ENCODE results near the gene ZFP64.
"Not testable (repeated sequence)": the region's sequence is repeated elsewhere in the genome, so short reads cannot be mapped to it uniquely, and the experiment has no call there.

ZFP64 gene

DNA sequence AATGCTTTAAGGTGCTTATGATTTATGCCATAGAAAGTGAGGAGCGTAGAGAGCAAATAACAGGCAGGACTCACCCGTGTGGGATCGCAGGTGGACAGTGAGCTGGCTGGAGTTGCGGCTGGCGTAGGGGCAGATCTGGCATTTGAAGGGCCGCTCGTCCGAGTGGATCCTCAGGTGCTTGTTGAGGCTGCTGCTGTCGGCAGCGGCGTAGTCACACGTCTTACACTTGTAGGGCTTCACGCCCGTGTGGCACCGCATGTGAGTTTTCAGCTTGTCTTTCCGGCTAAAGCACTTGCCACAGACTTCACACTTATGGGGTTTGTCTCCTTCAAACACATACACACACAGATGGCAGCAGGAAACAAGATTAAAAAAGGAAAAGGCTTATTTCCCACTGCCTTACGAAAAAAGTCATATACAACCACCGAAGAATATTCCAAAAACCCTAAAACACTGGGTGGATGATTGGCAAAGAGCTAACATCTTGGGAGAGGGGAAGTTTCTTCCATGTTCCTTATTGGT lies 31.5 kb downstream of the ZFP64 start:
- no peak for DNase-seq (ENCODE audit: low read depth in 1 of 2, low spot score in 1 of 2)

GRCh38 chr20:52154575-52154974 lies 37.0 kb downstream of the ZFP64 start:
- no peak for DNase-seq (ENCODE audit: low read depth in 1 of 2, low spot score in 1 of 2)

- no peak for DNase-seq (ENCODE audit: low read depth in 1 of 2, low spot score in 1 of 2)
Observed at GRCh38 chr20:52153896-52154295, 37.7 kb downstream of the ZFP64 start.

DNA sequence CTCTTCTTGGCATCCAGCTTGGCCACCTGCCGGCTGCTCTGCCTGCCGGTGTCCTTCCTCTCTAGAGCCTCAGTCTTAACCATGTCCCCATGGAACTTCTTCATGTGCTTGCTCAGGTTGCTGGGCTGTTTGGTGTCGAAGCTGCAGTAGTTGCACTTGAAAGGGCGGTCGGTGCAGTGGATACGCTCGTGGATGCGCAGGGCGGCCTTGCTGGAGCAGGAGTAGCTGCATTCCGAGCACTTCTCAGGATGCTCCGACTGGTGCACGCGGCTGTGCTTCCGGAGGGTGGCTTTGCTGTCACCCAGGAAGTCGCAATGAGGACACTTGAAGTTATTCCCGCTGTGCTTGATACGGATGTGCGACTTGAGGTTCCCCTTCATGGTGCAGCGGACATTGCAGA lies 38.7 kb downstream of the ZFP64 start:
- DNase-seq (ENCODE audit: low read depth in 1 of 2, low spot score in 1 of 2), result no peak

DNA sequence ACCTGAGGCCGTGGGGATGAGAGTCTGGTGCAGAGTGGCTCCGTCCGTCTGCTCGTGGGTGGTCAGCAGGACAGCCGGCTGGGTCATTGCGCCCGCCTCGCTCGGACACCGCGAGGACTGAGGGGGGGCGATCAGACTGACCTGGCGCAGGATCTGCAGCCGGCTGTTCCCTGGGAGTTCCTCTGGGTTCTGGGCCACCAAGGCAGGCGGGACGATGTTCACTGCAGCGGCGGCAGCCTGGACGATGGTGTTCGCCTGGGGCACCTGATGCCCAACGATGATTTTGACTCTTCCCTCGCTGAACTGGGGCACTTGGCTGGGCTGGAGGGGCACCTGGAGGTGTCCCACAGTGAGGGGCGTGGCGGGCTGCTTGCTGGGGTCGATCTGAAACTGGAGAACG lies 39.2 kb downstream of the ZFP64 start:
- DNase-seq (ENCODE audit: low read depth in 1 of 2, low spot score in 1 of 2), result no peak

DNA sequence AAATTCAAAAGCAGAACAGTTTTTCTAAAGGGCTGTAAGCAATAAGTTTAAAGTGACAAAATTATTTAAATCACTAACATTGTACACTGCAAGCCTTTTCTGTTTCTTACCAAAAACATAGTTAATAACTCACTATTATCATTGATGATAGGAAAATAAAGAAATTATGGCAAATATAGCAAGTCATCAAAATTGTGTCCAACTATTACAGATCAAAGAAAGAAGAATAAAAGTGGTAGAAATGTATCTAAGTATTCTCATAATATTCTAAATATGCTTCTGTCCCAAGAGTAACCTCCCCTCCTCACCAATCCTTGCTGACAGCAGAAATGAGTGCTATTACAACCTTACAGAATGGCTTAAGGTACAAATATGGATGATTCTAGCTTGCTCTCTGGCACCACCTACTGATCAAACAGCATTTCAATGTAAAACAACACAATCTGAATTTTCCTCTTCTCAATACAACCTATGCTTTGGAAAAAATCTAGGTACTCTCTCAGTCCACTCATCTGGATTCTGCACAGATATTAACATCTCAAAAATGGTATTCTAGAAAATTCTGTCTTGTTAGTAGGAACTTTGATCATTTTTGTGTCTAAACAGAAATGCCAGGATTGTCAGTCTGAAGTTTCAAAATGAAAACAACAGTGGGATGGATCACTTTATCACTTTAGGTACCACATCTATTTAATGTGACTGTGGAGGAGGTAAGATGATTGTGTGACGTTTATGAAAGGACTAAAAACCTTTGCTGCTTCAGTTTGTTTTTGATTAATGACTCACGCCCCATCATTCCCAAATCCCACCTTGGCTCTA lies 40.9 kb downstream of the ZFP64 start:
- no peak for DNase-seq (ENCODE audit: low read depth in 1 of 2, low spot score in 1 of 2)

GRCh38 chr20:52145587-52145986 lies 46.0 kb downstream of the ZFP64 start:
- no peak for DNase-seq (ENCODE audit: low read depth in 1 of 2, low spot score in 1 of 2)

DNA sequence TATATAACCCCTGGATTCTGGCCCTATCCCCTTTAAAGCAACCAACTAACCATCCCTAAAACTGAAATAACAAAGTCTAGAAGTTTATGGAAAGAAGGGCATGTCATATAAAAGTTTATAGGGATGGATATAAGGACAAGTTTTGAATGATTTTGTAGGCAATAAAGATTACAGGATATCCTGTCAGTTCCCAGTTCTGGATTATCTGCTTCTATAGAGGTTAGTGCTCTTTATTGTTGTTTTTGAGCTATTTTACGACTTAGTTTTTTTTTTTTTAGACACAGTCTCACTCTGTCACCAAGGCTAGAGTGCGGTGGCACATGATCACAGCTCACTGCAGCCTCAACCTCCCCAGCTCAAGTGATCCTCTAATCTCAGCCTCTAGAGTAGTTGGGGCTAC lies 48.3 kb downstream of the ZFP64 start:
- DNase-seq (ENCODE audit: low read depth in 1 of 2, low spot score in 1 of 2), result no peak

- no peak for DNase-seq (ENCODE audit: low read depth in 1 of 2, low spot score in 1 of 2)
Observed at GRCh38 chr20:52142757-52143156, 48.8 kb downstream of the ZFP64 start.

DNA sequence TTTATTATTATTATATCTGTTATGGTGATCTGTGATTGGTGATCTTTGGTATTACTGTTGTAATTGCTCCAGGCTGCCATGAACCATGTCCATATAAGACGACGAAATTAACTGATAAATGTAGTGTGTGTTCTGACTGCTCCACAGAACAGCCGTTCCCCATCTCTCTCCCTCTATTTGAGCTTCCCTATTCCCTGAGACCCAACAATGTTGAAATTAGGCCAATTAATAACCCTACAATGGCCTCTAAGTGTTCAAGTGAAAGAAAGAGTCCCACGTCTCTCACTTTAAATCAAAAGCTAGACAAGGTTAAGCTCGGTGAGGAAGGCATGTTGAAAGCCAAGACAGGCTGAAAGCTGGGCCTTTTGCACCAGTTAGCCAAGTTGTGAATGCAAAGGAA lies 51.6 kb downstream of the ZFP64 start:
- DNase-seq (ENCODE audit: low read depth in 1 of 2, low spot score in 1 of 2), result no peak

DNA sequence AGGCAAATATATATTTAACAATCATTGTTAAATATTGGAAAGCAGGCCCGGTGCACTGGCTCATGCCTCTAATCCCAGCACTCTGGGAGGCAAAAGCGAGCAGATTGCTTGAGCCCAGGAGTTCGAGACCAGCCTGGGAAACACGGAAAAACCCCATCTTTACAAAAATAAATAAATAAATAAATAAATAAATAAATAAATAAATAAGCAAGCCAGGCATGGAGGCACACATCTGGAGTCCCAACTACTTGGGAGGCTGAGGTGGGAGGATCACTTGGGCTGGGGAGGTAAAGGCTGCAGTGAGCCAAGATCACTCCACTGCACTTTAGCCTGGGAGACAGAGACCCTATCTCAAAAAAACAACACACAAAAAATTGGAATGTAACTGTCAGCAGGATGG lies 53.7 kb downstream of the ZFP64 start:
- no peak for DNase-seq (ENCODE audit: low read depth in 1 of 2, low spot score in 1 of 2)

GRCh38 chr20:52133714-52134113 lies 57.9 kb downstream of the ZFP64 start:
- not testable (repeated sequence) for DNase-seq (ENCODE audit: low read depth in 1 of 2, low spot score in 1 of 2)

DNA sequence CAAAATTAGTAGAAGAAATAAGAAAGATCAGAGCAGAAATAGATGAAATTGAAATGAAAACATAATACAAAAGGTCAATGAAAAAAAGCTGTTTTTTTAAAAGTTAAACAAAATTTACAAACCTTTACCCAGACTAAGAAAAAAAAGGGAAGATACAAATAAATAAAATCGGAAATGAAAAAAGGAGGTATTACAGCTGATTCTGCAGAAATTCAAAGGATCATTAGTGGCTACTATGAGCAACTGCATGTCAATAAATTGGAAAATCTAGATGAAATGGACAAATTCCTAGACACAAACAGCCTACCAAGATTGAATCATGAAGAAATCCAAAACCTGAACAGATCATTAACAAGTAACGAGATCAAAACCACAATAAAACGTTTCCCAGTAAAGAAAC lies 59.2 kb downstream of the ZFP64 start:
- DNase-seq (ENCODE audit: low read depth in 1 of 2, low spot score in 1 of 2), result no peak

DNA sequence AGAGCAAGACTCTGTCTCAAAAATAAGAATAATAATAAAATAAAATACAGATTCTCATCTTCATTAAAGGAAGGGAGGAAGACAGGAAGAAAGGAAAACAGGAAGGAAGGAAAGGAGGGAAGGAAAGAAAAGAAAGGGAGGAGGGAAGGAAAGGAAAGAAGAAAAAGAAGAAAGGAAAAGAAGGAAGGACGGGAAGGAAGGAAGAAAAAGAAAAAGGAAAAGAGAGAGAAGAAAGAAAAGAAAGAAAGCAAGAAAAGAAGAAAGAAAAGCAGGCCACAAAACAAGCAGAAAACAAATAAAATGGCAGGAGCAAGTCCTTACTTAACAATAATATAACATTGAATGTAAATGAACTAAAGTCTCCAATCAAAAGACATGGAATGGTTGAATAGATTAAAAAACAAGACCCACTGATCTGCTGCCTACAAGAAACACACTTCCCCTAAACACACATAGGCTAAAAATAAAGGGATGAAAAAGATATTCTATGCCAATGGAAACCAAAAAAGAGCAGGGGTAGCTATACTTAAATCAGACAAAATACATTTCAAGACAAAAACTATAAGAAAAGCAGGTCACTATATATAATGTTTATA lies 60.4 kb downstream of the ZFP64 start:
- no peak for DNase-seq (ENCODE audit: low read depth in 1 of 2, low spot score in 1 of 2)

DNA sequence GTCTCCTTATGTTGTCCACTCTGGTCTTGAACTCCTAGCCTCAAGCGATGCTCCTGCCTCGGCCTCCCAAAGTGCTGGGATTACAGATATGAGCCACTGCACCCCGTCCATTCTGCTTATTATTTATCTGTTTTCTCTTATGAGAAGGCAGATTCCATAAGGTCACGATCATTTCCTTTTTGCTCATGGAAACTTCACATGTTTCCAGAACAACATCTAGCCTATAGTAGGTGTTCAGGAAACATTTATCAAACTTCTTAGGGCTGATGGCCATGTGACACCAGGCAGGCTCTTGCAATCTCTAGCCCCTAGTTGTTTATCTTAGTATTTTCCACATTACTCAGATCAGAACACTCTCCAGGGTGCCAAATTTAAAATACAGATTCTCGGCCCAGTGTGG lies 61.2 kb downstream of the ZFP64 start:
- no peak for DNase-seq (ENCODE audit: low read depth in 1 of 2, low spot score in 1 of 2)

- DNase-seq (ENCODE audit: low read depth in 1 of 2, low spot score in 1 of 2), result no peak
Observed at GRCh38 chr20:52129611-52130010, 62.0 kb downstream of the ZFP64 start.

DNA sequence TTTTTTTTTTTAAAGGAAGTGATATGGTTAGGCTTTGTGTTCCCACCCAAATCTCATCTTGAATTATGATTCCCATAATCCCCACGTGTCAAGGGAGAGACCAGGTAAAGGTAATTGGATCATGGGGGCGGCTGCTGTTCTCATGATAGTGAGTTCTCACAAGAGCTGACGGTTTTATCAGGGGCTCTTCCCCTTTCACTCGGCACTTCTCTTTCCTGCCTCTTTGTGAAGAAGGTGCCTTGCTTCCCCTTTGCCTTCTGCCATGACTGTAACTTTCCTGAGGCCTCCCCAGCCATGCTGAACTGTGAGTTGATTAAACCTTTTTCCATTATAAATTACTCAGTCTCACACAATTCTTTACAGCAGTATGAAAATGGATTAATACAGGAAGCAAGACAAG lies 64.3 kb downstream of the ZFP64 start:
- DNase-seq (ENCODE audit: low read depth in 1 of 2, low spot score in 1 of 2), result no peak

GRCh38 chr20:52124821-52125220 lies 66.8 kb downstream of the ZFP64 start:
- no peak for DNase-seq (ENCODE audit: low read depth in 1 of 2, low spot score in 1 of 2)

DNA sequence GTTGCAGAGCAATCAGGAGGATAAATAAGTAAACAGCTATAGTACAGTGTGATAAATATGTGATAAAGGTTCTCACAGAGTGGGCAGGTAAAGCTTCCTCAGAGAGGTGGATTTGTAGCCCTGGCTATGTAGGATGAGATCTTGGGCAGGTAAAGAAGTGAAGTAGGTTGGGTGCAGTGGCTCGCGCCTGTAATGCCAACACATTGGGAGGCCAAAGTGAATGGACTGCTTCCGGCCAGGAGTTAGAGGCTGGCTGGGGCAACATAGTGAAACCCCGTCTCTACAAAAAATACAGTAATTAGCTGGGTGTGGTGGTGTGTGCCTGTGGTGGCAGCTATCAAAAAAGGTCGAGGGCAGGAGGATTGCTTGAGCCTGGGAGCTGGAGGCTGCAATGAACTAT lies 72.9 kb downstream of the ZFP64 start:
- no peak for DNase-seq (ENCODE audit: low read depth in 1 of 2, low spot score in 1 of 2)

GRCh38 chr20:52118016-52118623 lies 73.5 kb downstream of the ZFP64 start:
- no peak for DNase-seq (ENCODE audit: low read depth in 1 of 2, low spot score in 1 of 2)

- no peak for DNase-seq (ENCODE audit: low read depth in 1 of 2, low spot score in 1 of 2)
Observed at GRCh38 chr20:52110456-52110855, 81.1 kb downstream of the ZFP64 start.

Data from stimulated activated CD4-positive, alpha-beta T cell treated with anti-CD3 and anti-CD28 coated beads, Interleukin-15, amount 100 ng/mL, for 1 hour (primary cell).